Measurements from ENCODE around the gene MTMR11. TPM values are rescaled to one million over a fixed set of nuclear protein-coding genes. Genes with fewer than 3 reads are reported as not detected.

The MTMR11 gene
- polyA plus RNA-seq, 3 donors = 23.8 to 36.6 (median 26.5) TPM

DNA sequence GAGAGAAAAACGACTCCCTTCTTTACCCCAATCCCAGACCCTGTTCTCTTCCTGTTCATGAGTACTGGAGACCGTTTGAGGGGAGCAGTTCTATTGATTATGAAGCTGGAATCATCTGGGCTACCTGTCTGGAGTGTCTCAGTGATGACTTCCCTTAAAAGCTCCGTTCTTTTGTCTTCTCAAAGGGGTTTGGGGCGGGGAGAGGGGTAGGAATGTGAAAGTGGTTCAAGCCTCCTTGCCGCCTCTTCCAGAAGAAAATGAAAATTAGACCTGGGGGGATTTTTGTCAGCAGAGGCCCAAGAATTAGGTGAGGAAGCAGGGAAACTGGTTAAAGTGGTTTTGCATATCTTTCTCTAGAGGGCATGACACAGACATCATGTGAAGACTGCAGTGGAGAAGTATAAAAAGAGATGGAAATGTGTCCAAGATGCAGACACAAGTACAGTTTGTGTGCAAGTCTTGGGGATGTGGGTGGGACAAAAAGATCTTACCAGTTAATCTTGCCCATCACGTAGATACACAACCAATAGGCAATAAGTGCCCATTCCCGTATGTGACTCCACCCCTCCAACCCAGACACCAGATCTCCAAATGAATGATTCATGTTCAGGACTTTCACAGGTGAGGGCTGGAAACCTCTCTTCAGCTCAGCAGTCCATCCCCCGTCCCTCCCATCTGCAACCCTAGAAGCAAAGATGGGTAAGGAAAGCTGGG, 470 bp upstream of the MTMR11 start:
- no peak for DNase-seq (ENCODE audit: low read depth in 3 of 3, low spot score in 2 of 3)

- DNase-seq (ENCODE audit: low read depth in 3 of 3, low spot score in 2 of 3) = no peak
Observed at GRCh38 chr1:149934356-149934755, 2.3 kb downstream of the MTMR11 start.

DNA sequence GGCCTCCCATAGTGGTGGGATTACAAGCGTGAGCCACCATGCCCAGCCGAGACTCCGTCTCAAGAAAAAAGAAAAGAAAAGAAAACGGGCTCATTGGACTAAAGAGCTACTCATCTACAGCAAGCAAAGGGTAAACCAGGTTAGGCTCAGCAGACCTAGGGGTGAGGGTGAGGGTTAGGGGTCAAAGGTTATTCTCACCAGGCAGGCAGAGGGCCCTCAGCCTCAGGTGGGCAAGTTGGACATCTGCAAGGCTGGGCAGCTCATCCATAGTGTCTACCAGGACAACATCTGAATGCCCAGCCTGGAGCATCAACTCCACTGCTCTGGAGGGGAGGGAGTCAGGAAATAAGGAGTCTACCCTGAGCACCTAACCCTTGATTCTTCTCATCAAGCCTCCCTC, 3.5 kb downstream of the MTMR11 start:
- no peak for DNase-seq (ENCODE audit: low read depth in 3 of 3, low spot score in 2 of 3)

DNA sequence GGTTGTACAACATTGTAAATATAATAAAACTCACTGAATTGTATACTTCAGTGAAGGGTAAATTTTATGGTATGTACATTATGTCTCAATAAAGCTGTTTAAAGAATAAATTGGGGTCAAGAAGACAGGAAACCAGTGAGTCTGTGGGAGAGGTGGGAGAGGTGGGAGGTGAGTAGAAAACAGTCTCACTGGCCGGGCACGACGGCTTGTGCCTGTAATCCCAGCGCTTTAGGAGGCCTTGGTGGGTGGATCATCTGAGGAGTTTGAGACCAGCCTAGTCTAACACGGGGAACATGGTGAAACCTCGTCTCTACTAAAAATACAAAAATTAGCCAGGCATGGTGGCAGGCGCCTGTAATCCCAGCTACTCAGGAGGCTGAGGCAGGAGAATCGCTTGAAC, 4.2 kb downstream of the MTMR11 start:
- DNase-seq (ENCODE audit: low read depth in 3 of 3, low spot score in 2 of 3) = no peak

- DNase-seq (ENCODE audit: low read depth in 3 of 3, low spot score in 2 of 3) = no peak
Observed at GRCh38 chr1:149931212-149931790, 5.4 kb downstream of the MTMR11 start.

GRCh38 chr1:149929856-149930255, 6.8 kb downstream of the MTMR11 start:
- DNase-seq (ENCODE audit: low read depth in 3 of 3, low spot score in 2 of 3) = no peak

GRCh38 chr1:149928401-149928724, 8.3 kb downstream of the MTMR11 start:
- DNase-seq (ENCODE audit: low read depth in 3 of 3, low spot score in 2 of 3) = no peak

DNA sequence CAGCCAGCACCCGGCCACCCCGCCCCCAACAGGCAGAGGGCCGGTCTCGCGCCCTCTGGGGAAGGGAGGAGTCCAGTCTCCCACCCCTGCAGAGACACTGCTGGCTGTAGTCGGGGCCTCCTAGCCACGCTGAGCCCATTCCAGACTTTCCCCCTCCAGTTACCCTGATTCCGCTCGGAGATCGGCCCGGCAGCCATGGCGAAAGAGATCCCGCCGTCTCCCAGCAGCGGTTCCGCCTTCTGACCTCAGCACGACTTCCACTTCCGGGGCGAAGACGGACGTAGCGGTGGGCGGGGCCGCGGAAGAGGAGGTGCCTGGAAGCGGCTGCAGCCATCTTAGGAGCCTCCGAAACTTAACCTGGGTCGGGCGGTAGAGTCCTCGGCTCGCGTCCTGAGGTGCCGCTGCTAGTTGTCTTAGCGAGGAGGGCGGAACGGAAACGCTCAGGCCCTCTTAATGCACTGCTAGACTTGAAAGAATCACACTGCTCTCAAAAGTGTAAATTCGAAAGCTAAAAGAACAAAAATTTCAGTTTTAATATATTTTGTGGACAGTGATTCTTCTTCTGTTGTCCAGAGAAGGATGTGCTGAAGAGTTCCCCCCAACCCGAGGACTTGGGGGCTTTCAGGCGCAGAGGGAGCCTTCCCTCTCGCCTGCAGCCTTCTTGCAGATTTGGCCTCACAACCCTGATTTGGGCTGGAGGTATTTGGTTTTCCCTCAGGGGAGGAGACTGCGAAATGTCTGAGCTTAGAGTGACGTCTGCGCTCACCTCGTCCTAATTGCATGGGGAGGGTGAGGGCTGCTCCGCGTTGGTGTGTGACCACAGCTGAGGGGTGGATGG, 8.9 kb downstream of the MTMR11 start, which contains the start of gene SF3B4:
SF3B4 (minus strand) TSS at position 241 of the 838 bp plus-strand sequence; CDS start at position 197, 44 bp downstream.
- DNase-seq (ENCODE audit: low read depth in 3 of 3, low spot score in 2 of 3) = peak; percentile 84 to 89 (median 87)

GRCh38 chr1:149927056-149927562, 9.6 kb downstream of the MTMR11 start:
- no peak for DNase-seq (ENCODE audit: low read depth in 3 of 3, low spot score in 2 of 3)

GRCh38 chr1:149926296-149926695, 10.4 kb downstream of the MTMR11 start:
- DNase-seq (ENCODE audit: low read depth in 3 of 3, low spot score in 2 of 3) = no peak

GRCh38 chr1:149925751-149926150, 10.9 kb downstream of the MTMR11 start:
- no peak for DNase-seq (ENCODE audit: low read depth in 3 of 3, low spot score in 2 of 3)

DNA sequence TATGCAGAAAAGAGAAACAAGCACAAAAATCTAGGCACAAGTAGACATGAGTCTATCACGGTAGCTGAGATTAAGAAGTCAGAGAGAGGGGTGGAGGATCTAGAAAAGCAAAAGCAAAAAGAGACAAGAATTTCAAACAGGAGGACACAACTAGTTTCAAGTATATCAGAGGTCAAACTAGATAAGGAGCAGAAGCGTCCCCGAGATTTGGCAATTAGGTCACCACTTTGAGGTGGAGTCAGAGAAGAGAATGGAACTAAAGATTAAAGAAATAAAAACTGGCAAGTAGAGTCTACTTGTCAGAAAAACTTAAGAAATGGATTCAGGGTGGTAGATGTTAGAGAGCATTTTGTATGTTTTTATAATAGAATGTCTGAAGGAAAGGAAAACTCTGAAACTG, 11.3 kb downstream of the MTMR11 start:
- no peak for DNase-seq (ENCODE audit: low read depth in 3 of 3, low spot score in 2 of 3)

GRCh38 chr1:149923626-149924025, 13.1 kb downstream of the MTMR11 start:
- no peak for DNase-seq (ENCODE audit: low read depth in 3 of 3, low spot score in 2 of 3)

- no peak for DNase-seq (ENCODE audit: low read depth in 3 of 3, low spot score in 2 of 3)
Observed at GRCh38 chr1:149917571-149918144, 19.0 kb downstream of the MTMR11 start, which contains the start of gene SV2A. SV2A (minus strand) TSS chr1:149917844; CDS start chr1:149913840, 4,004 bp downstream.

DNA sequence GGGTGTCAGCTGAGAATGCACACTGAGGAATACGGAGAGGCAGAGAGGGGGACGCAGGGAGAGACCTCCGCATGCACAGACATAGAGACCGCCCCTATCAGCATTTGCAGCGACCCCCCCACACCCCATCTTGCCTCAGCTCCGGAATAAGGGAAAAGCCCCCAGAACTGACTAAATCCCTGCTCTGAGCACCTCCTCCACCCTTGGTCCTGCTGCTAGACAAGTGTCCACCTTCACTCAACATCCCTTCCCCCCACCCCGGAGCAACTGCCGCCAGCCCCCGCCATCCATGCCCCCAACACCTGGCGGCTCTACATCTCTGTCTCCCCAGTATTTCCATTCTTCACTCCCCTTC, 19.8 kb downstream of the MTMR11 start:
- no peak for DNase-seq (ENCODE audit: low read depth in 3 of 3, low spot score in 2 of 3)

DNA sequence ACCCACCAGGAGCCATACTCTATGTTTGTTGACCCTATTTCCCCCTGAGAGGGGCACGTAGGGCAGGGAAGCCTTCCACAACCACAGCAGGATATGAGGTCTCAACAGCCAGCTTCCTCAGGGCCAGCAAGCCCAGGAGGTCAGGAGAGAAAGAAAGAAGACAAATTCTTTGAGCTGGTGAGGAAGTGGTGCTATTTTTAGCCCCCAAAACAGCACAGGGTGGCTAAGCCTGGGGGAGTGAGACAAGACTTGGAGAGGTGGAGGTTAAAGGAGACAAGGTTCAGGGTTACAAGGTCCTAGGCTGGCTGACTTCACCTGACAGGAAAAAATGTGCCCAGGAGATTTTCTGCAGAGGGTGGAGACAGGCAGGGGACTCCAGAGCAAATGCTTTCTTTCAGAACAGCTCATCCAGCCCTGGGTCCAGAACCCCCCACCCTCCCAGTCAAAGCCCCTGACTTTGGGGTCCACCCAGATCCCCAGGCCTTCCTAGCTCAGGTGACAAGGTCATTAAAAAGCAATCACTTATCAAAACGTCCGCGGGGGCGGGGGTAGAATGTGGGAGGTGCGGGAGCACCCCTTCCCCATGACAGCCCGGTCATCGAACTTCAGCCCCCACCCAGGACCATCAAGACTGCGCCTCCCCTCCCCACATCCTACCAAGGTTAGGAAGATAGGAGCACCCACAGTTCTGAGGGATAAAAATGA, 20.3 kb downstream of the MTMR11 start:
- DNase-seq (ENCODE audit: low read depth in 3 of 3, low spot score in 2 of 3) = no peak

- no peak for DNase-seq (ENCODE audit: low read depth in 3 of 3, low spot score in 2 of 3)
Observed at GRCh38 chr1:149915429-149916192, 21.1 kb downstream of the MTMR11 start.

DNA sequence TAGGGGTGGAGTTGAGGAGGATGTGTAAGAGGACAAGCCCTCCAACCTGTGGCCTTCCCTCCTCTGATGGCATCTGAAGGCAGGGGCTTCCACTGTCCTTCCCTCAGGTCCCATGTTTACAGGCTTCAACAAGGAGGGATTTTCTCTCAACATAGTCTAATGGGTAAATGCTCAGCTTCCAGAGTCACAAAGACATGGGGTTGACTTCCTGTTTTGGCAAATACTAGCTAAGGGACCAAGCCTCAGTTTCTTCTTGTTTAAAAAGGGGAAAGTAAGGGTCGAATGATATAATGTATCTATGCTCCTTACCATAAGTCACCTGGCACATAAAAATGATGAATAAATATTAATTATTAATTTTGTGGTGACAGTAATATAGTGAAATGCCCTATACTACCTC, 22.1 kb downstream of the MTMR11 start:
- DNase-seq (ENCODE audit: low read depth in 3 of 3, low spot score in 2 of 3) = no peak

GRCh38 chr1:149906570-149907075, 30.1 kb downstream of the MTMR11 start:
- DNase-seq (ENCODE audit: low read depth in 3 of 3, low spot score in 2 of 3) = no peak
